B cell (primary cell): ENCODE data around the gene TUT1.

Experiments used
- EZH2 ChIP-seq: IDR thresholded peaks from 2 replicates; pipeline ENCODE4 v1.6.1; 2012; ENCODE audit warnings: borderline replicate concordance, low read depth, mild to moderate bottlenecking, moderate library complexity, low read length; ENCODE audit not compliant: insufficient read depth, poor library complexity, severe bottlenecking
- TF ChIP-seq, protein P1 (sequence below): fragments of 200-600 bp; IDR thresholded peaks from one replicate; pipeline ENCODE4 v1.8.0; 2022; ENCODE audit warnings: antibody characterized with exemption, mild to moderate bottlenecking

DNA sequence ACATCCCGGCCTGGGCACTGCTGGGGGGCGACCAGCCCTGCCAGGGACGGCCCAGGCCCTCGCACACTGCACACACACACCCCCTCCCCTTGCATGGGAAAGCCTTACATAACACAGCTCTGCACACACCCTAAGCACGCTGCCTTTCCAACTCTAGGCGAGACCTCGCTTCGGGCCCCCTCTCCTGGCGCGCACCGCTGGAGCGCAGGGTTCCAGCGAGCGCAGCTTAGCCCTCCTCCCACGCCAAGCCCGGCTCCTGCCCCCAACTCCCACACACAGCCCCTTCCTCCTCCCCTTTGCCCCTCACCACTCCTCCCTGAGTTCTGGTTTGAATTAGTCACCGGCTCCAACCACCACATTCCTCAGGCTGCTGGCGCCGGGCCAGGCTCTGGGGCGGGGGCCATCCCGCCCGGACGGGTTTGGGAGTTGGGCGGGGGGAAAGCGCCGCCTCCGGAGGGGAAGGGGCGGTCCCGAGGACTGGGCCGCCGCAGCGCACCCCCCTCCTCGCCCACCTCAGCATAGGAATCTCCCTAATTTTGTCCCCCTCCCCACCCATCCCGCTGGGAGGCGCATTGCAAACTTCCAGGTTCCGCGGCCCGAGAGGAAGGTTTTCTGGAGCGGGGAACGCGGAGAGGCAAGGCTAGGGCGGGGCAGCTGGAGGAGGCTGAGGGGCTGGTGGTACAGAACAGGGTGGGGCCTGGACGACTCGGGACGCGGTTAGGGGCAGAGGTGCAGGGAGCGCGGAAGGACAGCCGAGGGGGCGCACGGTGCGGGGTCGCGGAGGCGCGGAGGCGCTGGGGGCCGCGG is 45.7 kb downstream of the TUT1 start:
- TF ChIP-seq, protein P1, sequence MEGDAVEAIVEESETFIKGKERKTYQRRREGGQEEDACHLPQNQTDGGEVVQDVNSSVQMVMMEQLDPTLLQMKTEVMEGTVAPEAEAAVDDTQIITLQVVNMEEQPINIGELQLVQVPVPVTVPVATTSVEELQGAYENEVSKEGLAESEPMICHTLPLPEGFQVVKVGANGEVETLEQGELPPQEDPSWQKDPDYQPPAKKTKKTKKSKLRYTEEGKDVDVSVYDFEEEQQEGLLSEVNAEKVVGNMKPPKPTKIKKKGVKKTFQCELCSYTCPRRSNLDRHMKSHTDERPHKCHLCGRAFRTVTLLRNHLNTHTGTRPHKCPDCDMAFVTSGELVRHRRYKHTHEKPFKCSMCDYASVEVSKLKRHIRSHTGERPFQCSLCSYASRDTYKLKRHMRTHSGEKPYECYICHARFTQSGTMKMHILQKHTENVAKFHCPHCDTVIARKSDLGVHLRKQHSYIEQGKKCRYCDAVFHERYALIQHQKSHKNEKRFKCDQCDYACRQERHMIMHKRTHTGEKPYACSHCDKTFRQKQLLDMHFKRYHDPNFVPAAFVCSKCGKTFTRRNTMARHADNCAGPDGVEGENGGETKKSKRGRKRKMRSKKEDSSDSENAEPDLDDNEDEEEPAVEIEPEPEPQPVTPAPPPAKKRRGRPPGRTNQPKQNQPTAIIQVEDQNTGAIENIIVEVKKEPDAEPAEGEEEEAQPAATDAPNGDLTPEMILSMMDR: no peak
- TF ChIP-seq EZH2: no peak
